ENCODE measurements around the gene PTPN6. TPM values are rescaled to one million over a fixed set of nuclear protein-coding genes. Genes with fewer than 3 reads are reported as not detected.

The PTPN6 gene
- total RNA-seq, 2 donors from 2014 or later: 35.7 to 68.0 TPM

DNA sequence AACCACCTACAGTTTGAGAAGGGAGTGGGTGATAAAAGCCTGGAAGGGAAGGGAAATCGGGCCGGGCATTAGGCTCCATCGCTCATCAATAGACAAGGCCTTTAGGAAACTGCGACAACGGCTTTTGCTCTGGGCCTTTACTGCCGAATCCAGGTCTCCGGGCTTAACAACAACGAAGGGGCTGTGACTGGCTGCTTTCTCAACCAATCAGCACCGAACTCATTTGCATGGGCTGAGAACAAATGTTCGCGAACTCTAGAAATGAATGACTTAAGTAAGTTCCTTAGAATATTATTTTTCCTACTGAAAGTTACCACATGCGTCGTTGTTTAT, 7.8 kb upstream of the PTPN6 start:
- H3K36me3 Mint-ChIP-seq (ENCODE audit: low read depth): peaks cover 38% of the 10 kb centered on the region
- TF ChIP-seq, protein P1, sequence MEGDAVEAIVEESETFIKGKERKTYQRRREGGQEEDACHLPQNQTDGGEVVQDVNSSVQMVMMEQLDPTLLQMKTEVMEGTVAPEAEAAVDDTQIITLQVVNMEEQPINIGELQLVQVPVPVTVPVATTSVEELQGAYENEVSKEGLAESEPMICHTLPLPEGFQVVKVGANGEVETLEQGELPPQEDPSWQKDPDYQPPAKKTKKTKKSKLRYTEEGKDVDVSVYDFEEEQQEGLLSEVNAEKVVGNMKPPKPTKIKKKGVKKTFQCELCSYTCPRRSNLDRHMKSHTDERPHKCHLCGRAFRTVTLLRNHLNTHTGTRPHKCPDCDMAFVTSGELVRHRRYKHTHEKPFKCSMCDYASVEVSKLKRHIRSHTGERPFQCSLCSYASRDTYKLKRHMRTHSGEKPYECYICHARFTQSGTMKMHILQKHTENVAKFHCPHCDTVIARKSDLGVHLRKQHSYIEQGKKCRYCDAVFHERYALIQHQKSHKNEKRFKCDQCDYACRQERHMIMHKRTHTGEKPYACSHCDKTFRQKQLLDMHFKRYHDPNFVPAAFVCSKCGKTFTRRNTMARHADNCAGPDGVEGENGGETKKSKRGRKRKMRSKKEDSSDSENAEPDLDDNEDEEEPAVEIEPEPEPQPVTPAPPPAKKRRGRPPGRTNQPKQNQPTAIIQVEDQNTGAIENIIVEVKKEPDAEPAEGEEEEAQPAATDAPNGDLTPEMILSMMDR (conservative IDR thresholded peaks at IDR 0.05): no peak
- no peaks in the 10 kb centered on the region for H3K9me3 Mint-ChIP-seq
- peak overlapping the region; percentile 100 for H3K27ac Mint-ChIP-seq
- Histone ChIP-seq H3K4me1 (ENCODE audit: control insufficient read depth, insufficient read depth, low read length) (peaks cover 7% of the 10 kb centered on the region), H3K27me3 (ENCODE audit: control insufficient read depth, insufficient read depth, low read length, poor library complexity, severe bottlenecking) (no peaks in the 10 kb centered on the region), H3K4me3 (ENCODE audit: low read length) (peak overlapping the region; percentile 89), H3K27ac (ENCODE audit: low read depth, low read length) (peak overlapping the region; percentile 100), H3K9ac (ENCODE audit: extremely low read depth, low read length, poor library complexity, severe bottlenecking) (peak overlapping the region; percentile 89), H3K36me3 (ENCODE audit: control insufficient read depth, insufficient read depth, low read length) (peaks cover 37% of the 10 kb centered on the region), H3K9me3 (ENCODE audit: control insufficient read depth, low read length) (no peaks in the 10 kb centered on the region)
- H3K4me1 Mint-ChIP-seq: peaks cover 43% of the 10 kb centered on the region
- no peaks in the 10 kb centered on the region for H3K27me3 Mint-ChIP-seq (ENCODE audit: insufficient read depth)
- 3% methylated on average over 5 to 13 of the region's 13 CpGs for WGBS, 2 experiments (ENCODE audit: insufficient coverage in 1 of 2, insufficient read length in 1 of 2)
- DNase-seq: peak; percentile 96
- H3K4me3 Mint-ChIP-seq: peak overlapping the region; percentile 84

- Histone ChIP-seq H3K27ac (ENCODE audit: low read depth, low read length) (peak within 1 kb of the TSS; percentile 100), H3K36me3 (ENCODE audit: control insufficient read depth, insufficient read depth, low read length) (peaks cover 32% of the 10 kb centered on the region), H3K4me1 (ENCODE audit: control insufficient read depth, insufficient read depth, low read length) (peaks cover 7% of the 10 kb centered on the region), H3K27me3 (ENCODE audit: control insufficient read depth, insufficient read depth, low read length, poor library complexity, severe bottlenecking) (no peaks in the 10 kb centered on the region), H3K9me3 (ENCODE audit: control insufficient read depth, low read length) (no peaks in the 10 kb centered on the region), H3K4me3 (ENCODE audit: low read length) (peak within 1 kb of the TSS; percentile 89), H3K9ac (ENCODE audit: extremely low read depth, low read length, poor library complexity, severe bottlenecking) (peak within 1 kb of the TSS; percentile 89)
- 2 to 3% methylated on average over 15 to 31 of the region's 31 CpGs for WGBS, 2 experiments (ENCODE audit: insufficient coverage in 1 of 2, insufficient read length in 1 of 2)
- Mint-ChIP-seq H3K4me1 (peaks cover 40% of the 10 kb centered on the region), H3K4me3 (peak within 1 kb of the TSS; percentile 84), H3K36me3 (ENCODE audit: low read depth) (peaks cover 34% of the 10 kb centered on the region), H3K27me3 (ENCODE audit: insufficient read depth) (no peaks in the 10 kb centered on the region), H3K9me3 (no peaks in the 10 kb centered on the region), H3K27ac (peak within 1 kb of the TSS; percentile 100)
- TF ChIP-seq, protein P1 (conservative IDR thresholded peaks at IDR 0.05): no peak
- DNase-seq: peak; percentile 98
These were observed 7.3 kb upstream of the PTPN6 start, which contains the start of the genes C12orf57 and RNU7-1 for GRCh38 chr12:6943722-6944380. TSS of gene C12orf57 (plus strand) at chr12:6944022. CDS start at chr12:6944122, 100 bp downstream. TSS of gene RNU7-1 (plus strand) at chr12:6943816.

DNA sequence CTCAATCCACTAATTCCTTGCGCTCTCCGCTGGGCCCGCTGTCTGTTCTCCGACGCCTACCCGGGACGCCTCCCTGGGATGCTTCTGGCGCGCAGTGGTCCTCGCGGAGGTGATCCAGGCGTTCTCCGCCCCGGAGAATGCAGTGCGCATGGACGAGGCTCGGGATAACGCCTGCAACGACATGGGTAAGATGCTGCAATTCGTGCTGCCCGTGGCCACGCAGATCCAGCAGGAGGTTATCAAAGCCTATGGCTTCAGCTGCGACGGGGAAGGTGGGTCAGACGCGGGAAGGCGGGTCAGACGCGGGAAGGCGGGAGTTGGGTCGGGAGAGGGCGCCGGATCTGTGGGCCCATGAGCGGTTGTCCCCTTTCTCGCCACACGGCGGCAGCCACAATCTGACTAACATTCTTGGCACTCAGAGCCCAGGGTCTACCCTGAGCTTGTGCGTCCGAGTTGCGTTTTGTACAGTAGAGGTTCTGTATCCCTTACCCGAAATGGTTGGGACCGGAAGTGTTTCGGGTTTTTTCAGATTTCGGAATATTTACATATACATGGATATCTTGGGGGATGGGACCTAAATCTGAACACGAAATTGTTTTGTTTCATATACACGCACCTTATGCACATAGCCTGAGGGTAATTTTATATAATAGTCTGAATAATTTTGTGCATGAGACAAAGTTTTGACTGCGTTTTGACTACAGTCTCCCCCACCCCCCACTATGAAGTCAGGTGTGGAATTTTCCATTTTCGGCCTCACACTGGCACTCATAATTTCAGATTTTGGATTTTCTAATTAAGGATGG, 6.6 kb upstream of the PTPN6 start:
- no peaks in the 10 kb centered on the region for H3K9me3 Mint-ChIP-seq
- H3K9ac ChIP-seq (ENCODE audit: extremely low read depth, low read length, poor library complexity, severe bottlenecking): peak overlapping the region; percentile 89
- no peaks in the 10 kb centered on the region for H3K27me3 Mint-ChIP-seq (ENCODE audit: insufficient read depth)
- peak; percentile 98 for DNase-seq
- H3K9me3 ChIP-seq (ENCODE audit: control insufficient read depth, low read length): no peaks in the 10 kb centered on the region
- H3K4me3 ChIP-seq (ENCODE audit: low read length): peak overlapping the region; percentile 89
- no peaks in the 10 kb centered on the region for H3K27me3 ChIP-seq (ENCODE audit: control insufficient read depth, insufficient read depth, low read length, poor library complexity, severe bottlenecking)
- H3K27ac Mint-ChIP-seq: peak overlapping the region; percentile 100
- peak overlapping the region; percentile 84 for H3K4me3 Mint-ChIP-seq
- H3K27ac ChIP-seq (ENCODE audit: low read depth, low read length): peak overlapping the region; percentile 100
- TF ChIP-seq, protein P1 (conservative IDR thresholded peaks at IDR 0.05): peak; percentile 99
- H3K36me3 Mint-ChIP-seq (ENCODE audit: low read depth): peaks cover 27% of the 10 kb centered on the region
- WGBS, 2 experiments (ENCODE audit: insufficient coverage in 1 of 2, insufficient read length in 1 of 2): 0 to 3% methylated on average over 35 to 46 of the region's 48 CpGs
- peaks cover 24% of the 10 kb centered on the region for H3K36me3 ChIP-seq (ENCODE audit: control insufficient read depth, insufficient read depth, low read length)
- peaks cover 37% of the 10 kb centered on the region for H3K4me1 Mint-ChIP-seq
- peaks cover 7% of the 10 kb centered on the region for H3K4me1 ChIP-seq (ENCODE audit: control insufficient read depth, insufficient read depth, low read length)

Data from endodermal cell (in vitro differentiated cells).